ENCODE data around the gene POU2F2. TPM values are rescaled to one million over a fixed set of nuclear protein-coding genes. Genes with fewer than 3 reads are reported as not detected.
A peak's percentile ranks its signal among the peaks of the same experiment; 100 is the strongest.

The POU2F2 gene
- total and polyA plus RNA-seq, 2 experiments from 2014 or later: 2.3 to 4.6 TPM

DNA sequence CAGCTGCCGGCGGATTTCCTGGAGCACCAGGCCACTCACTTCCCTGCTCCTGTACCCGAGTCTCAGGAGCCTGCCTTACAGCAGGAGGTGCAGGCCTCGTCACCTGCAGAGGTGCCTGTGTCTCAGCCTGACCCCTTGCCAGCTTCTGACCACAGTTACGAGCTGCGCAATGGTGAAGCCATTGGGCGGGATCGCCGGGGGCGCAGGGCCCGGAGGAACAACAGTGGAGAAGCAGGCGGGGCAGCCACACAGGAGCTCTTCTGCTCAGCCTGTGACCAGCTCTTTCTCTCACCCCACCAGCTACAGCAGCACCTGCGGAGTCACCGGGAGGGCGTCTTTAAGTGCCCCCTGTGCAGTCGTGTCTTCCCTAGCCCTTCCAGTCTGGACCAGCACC is 53.0 kb downstream of the POU2F2 start (continued):
- TF ChIP-seq CTCF (conservative IDR thresholded peaks at IDR 0.05; ENCODE audit: low read depth in 2 of 2) (no peak), JUNB (IDR thresholded peaks at IDR 0.05; ENCODE audit: unreplicated experiment) (no peak), ZNF331 (CRISPR knock-in tag; IDR thresholded peaks at IDR 0.05; ENCODE audit: low read depth) (no peak), POLR2AphosphoS5 (IDR thresholded peaks at IDR 0.05; ENCODE audit: low read depth) (no peak), ZNF114 (CRISPR knock-in tag; IDR thresholded peaks at IDR 0.05) (no peak), EZH2phosphoT487 (IDR thresholded peaks at IDR 0.05; ENCODE audit: unreplicated experiment) (no peak), STAT1 (IDR thresholded peaks at IDR 0.05; ENCODE audit: unreplicated experiment) (no peak), NANOG (IDR thresholded peaks at IDR 0.05; ENCODE audit: borderline replicate concordance) (no peak), EZH2 (IDR thresholded peaks at IDR 0.05; ENCODE audit: low read depth, unreplicated experiment) (no peak)

DNA sequence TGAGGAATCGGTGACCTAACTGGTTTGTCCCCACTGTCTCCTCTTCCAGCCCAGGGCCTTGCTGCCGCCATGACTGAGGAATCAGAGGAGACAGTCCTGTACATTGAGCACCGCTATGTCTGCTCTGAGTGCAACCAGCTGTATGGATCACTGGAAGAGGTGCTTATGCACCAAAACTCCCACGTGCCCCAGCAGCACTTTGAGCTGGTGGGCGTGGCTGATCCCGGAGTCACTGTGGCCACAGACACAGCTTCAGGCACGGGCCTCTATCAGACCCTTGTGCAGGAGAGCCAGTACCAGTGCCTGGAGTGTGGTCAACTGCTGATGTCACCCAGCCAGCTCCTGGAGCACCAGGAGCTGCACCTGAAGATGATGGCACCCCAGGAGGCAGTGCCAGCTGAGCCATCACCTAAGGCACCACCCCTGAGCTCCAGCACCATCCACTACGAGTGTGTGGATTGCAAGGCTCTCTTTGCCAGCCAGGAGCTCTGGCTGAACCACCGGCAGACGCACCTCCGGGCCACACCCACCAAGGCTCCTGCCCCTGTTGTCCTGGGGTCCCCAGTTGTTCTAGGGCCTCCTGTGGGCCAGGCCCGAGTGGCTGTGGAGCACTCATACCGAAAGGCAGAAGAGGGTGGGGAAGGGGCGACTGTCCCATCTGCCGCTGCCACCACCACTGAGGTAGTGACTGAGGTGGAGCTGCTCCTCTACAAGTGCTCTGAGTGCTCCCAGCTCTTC is 53.5 kb downstream of the POU2F2 start:
- Histone ChIP-seq H3K9me2 (ENCODE audit: insufficient read depth) (no peaks in the 10 kb centered on the region), H2AFZ (no peak overlapping the region), H4K20me1 (replicated peaks; ENCODE audit: insufficient read depth) (peaks cover 22% of the 10 kb centered on the region), H3K4me2 (no peak overlapping the region), H3K27me3 (ENCODE audit: insufficient read depth) (no peaks in the 10 kb centered on the region), H3K4me1 (ENCODE audit: insufficient read depth) (peaks cover 14% of the 10 kb centered on the region), H3K36me3 (ENCODE audit: insufficient read depth) (peaks cover 23% of the 10 kb centered on the region; the same call in 1 of the 2 replicates), H3K4me3 (no peak overlapping the region), H3F3A (replicated peaks; ENCODE audit: low read depth) (peaks cover 11% of the 10 kb centered on the region; the same call in 1 of the 2 replicates), H3K79me2 (replicated peaks; ENCODE audit: insufficient read depth) (peaks cover 36% of the 10 kb centered on the region), H3K27ac (ENCODE audit: low read depth) (no peak overlapping the region)
- Mint-ChIP-seq H3K36me3 (ENCODE audit: low read depth) (peaks cover 50% of the 10 kb centered on the region), H3K4me1 (peaks cover 28% of the 10 kb centered on the region), H3K4me3 (peak overlapping the region; percentile 98; the same call in 1 of the 3 replicates), H3K27ac (no peak overlapping the region), H3K27me3 (ENCODE audit: insufficient read depth, low read depth, poor library complexity) (peaks cover 20% of the 10 kb centered on the region), H3K9me3 (peaks cover 4% of the 10 kb centered on the region; the same call in 2 of the 3 replicates)
- TF ChIP-seq POLR2AphosphoS5 (IDR thresholded peaks at IDR 0.05; ENCODE audit: low read depth): no peak
- ATAC-seq (no peak), DNase-seq (ENCODE audit: low spot score) (no peak)

DNA sequence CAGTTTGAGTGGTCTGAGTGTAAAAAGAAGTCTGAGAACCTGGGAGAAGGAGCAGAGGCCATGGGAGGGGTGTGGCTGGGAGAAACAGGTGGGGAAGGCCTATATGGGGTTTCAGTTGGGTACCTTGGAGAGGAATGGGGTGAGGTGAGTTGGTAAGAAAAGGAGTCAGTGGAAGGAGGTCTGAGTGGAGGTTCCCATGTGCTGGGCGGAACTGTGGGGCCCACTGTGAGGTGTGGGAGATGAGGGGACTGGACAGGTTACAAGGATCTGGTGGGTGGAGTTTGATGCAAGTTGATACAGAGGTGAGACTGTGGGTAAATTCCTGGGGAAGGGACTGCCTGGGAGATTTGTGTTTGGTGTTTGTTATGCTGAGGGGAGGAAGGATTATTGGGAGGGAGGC is 54.2 kb downstream of the POU2F2 start:
- Mint-ChIP-seq H3K4me3 (peak overlapping the region; percentile 98), H3K9me3 (peaks cover 4% of the 10 kb centered on the region; the same call in 2 of the 3 replicates), H3K4me1 (peaks cover 29% of the 10 kb centered on the region), H3K27me3 (ENCODE audit: insufficient read depth, low read depth, poor library complexity) (peaks cover 20% of the 10 kb centered on the region), H3K36me3 (ENCODE audit: low read depth) (peaks cover 50% of the 10 kb centered on the region), H3K27ac (peak overlapping the region; percentile 47)
- Histone ChIP-seq H3K27me3 (ENCODE audit: insufficient read depth) (no peaks in the 10 kb centered on the region), H4K20me1 (replicated peaks; ENCODE audit: insufficient read depth) (peaks cover 22% of the 10 kb centered on the region), H3K36me3 (ENCODE audit: insufficient read depth) (peaks cover 23% of the 10 kb centered on the region; the same call in 1 of the 2 replicates), H2AFZ (no peak overlapping the region), H3F3A (replicated peaks; ENCODE audit: low read depth) (peaks cover 10% of the 10 kb centered on the region; the same call in 1 of the 2 replicates), H3K4me3 (0 out of 2 replicates have a peak overlapping the region, but pooled peaks have one; percentile 98), H3K79me2 (replicated peaks; ENCODE audit: insufficient read depth) (peaks cover 36% of the 10 kb centered on the region), H3K4me2 (no peak overlapping the region; the same call in 1 of the 2 replicates), H3K27ac (ENCODE audit: low read depth) (no peak overlapping the region), H3K9me2 (ENCODE audit: insufficient read depth) (no peaks in the 10 kb centered on the region), H3K4me1 (ENCODE audit: insufficient read depth) (peaks cover 14% of the 10 kb centered on the region)
- ATAC-seq (no peak), DNase-seq (ENCODE audit: low spot score) (no peak)
- TF ChIP-seq STAT1 (IDR thresholded peaks at IDR 0.05; ENCODE audit: unreplicated experiment) (no peak), NANOG (IDR thresholded peaks at IDR 0.05; ENCODE audit: borderline replicate concordance) (no peak), ZNF331 (CRISPR knock-in tag; IDR thresholded peaks at IDR 0.05; ENCODE audit: low read depth) (no peak), EZH2 (IDR thresholded peaks at IDR 0.05; ENCODE audit: low read depth, unreplicated experiment) (no peak), JUNB (IDR thresholded peaks at IDR 0.05; ENCODE audit: unreplicated experiment) (no peak)
- TF ChIP-seq, protein P1, sequence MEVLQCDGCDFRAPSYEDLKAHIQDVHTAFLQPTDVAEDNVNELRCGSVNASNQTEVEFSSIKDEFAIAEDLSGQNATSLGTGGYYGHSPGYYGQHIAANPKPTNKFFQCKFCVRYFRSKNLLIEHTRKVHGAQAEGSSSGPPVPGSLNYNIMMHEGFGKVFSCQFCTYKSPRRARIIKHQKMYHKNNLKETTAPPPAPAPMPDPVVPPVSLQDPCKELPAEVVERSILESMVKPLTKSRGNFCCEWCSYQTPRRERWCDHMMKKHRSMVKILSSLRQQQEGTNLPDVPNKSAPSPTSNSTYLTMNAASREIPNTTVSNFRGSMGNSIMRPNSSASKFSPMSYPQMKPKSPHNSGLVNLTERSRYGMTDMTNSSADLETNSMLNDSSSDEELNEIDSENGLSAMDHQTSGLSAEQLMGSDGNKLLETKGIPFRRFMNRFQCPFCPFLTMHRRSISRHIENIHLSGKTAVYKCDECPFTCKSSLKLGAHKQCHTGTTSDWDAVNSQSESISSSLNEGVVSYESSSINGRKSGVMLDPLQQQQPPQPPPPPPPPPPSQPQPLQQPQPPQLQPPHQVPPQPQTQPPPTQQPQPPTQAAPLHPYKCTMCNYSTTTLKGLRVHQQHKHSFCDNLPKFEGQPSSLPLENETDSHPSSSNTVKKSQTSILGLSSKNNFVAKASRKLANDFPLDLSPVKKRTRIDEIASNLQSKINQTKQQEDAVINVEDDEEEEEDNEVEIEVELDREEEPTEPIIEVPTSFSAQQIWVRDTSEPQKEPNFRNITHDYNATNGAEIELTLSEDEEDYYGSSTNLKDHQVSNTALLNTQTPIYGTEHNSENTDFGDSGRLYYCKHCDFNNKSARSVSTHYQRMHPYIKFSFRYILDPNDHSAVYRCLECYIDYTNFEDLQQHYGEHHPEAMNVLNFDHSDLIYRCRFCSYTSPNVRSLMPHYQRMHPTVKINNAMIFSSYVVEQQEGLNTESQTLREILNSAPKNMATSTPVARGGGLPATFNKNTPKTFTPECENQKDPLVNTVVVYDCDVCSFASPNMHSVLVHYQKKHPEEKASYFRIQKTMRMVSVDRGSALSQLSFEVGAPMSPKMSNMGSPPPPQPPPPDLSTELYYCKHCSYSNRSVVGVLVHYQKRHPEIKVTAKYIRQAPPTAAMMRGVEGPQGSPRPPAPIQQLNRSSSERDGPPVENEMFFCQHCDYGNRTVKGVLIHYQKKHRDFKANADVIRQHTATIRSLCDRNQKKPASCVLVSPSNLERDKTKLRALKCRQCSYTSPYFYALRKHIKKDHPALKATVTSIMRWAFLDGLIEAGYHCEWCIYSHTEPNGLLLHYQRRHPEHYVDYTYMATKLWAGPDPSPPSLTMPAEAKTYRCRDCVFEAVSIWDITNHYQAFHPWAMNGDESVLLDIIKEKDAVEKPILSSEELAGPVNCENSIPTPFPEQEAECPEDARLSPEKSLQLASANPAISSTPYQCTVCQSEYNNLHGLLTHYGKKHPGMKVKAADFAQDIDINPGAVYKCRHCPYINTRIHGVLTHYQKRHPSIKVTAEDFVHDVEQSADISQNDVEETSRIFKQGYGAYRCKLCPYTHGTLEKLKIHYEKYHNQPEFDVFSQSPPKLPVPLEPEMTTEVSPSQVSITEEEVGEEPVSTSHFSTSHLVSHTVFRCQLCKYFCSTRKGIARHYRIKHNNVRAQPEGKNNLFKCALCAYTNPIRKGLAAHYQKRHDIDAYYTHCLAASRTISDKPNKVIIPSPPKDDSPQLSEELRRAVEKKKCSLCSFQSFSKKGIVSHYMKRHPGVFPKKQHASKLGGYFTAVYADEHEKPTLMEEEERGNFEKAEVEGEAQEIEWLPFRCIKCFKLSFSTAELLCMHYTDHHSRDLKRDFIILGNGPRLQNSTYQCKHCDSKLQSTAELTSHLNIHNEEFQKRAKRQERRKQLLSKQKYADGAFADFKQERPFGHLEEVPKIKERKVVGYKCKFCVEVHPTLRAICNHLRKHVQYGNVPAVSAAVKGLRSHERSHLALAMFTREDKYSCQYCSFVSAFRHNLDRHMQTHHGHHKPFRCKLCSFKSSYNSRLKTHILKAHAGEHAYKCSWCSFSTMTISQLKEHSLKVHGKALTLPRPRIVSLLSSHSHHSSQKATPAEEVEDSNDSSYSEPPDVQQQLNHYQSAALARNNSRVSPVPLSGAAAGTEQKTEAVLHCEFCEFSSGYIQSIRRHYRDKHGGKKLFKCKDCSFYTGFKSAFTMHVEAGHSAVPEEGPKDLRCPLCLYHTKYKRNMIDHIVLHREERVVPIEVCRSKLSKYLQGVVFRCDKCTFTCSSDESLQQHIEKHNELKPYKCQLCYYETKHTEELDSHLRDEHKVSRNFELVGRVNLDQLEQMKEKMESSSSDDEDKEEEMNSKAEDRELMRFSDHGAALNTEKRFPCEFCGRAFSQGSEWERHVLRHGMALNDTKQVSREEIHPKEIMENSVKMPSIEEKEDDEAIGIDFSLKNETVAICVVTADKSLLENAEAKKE (CRISPR knock-in tag; IDR thresholded peaks at IDR 0.05): no peak

Data from GM23338 (cell line).